GM12878 (cell line): Measurements from ENCODE around the gene CLDN19.

ENCODE experiments used
- CBFB ChIP-seq: IDR thresholded peaks from 2 replicates; pipeline ENCODE4 v1.6.1; 2016; ENCODE audit warnings: antibody characterized with exemption, low read depth
- CEBPB ChIP-seq, 2 experiments: fragments of 150-350 bp in 1 of 2; IDR thresholded peaks; 2 replicates each; pipeline ENCODE4 v1.6.1; 2012 to 2014; ENCODE audit warnings: low read depth in 2 of 2, low read length in 2 of 2, borderline replicate concordance in 1 of 2, inconsistent platforms in 1 of 2
- ESRRA ChIP-seq: IDR thresholded peaks from 2 replicates; pipeline ENCODE4 v1.6.1; 2012; ENCODE audit warnings: mild to moderate bottlenecking, low read length, improper control_type of control experiment
- NFIC ChIP-seq: IDR thresholded peaks from 2 replicates; pipeline ENCODE4 v1.6.1; 2012; ENCODE audit warnings: low read depth, mild to moderate bottlenecking, inconsistent platforms, low read length, moderate library complexity
- SRF ChIP-seq, 2 experiments: IDR thresholded peaks; 2 replicates each; pipeline ENCODE4 v1.6.1; 2011; ENCODE audit warnings: low read depth in 2 of 2, low read length in 2 of 2, mild to moderate bottlenecking in 1 of 2, moderate library complexity in 1 of 2
- STAT1 ChIP-seq: fragments of 450-650 bp; conservative IDR thresholded peaks from 2 replicates; pipeline ENCODE4 v1.6.1; 2014; ENCODE audit warnings: antibody characterized with exemption, mild to moderate bottlenecking
- ZZZ3 ChIP-seq: IDR thresholded peaks from 2 replicates; pipeline ENCODE4 v1.6.1; 2011; ENCODE audit warnings: low read depth; ENCODE audit not compliant: control insufficient read depth, insufficient read length
- TF ChIP-seq, protein P1 (sequence below): IDR thresholded peaks from 2 replicates; pipeline ENCODE4 v1.6.1; 2011; ENCODE audit warnings: low read depth, mild to moderate bottlenecking, low read length, moderate library complexity, borderline replicate concordance; ENCODE audit errors: extremely low read depth

DNA sequence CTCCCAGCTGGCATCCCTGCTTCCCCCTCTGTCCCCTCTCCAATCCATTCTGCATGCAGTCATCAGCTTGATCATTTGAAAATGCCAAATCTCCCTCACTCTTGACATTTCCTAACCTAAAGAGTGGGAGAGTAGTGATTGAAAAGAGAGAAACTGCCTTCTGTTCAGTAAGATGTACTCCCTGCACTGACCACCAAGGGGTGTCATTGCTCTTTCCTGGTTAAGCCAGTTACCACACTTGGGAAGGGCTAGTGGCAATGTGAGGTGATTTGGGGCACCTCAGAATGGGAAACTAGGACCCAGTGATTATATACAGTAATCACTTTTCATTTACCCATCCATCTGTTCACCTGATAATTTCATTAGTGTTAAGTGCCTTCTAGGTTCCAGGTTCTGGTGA lies 37.8 kb upstream of the CLDN19 start:
- TF ChIP-seq SRF (IDR thresholded peaks at IDR 0.05; ENCODE audit: low read depth in 2 of 2, low read length in 2 of 2) (no peak), CEBPB (IDR thresholded peaks at IDR 0.05; ENCODE audit: borderline replicate concordance in 1 of 2, low read depth in 2 of 2, low read length in 2 of 2) (no peak), CBFB (no peak), ESRRA (no peak), ZZZ3 (no peak), NFIC (no peak), STAT1 (no peak)
- TF ChIP-seq, protein P1, sequence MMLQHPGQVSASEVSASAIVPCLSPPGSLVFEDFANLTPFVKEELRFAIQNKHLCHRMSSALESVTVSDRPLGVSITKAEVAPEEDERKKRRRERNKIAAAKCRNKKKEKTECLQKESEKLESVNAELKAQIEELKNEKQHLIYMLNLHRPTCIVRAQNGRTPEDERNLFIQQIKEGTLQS = no peak
